Embryonic facial prominence (tissue), 1 donor: Measurements from ENCODE around the gene MGAT5.

Experiments used
- DNase-seq: peaks from one replicate; pipeline ENCODE4 v3.0.0-alpha.2; 2016; ENCODE audit errors: extremely low spot score

MGAT5 gene

GRCh38 chr2:134335601-134336000, 81.7 kb downstream of the MGAT5 start:
- DNase-seq: no peak

- no peak for DNase-seq
These were observed 82.5 kb downstream of the MGAT5 start for GRCh38 chr2:134336352-134336751.

- DNase-seq: no peak
These were observed 83.0 kb downstream of the MGAT5 start for GRCh38 chr2:134336921-134337320.

- no peak for DNase-seq
These were observed 83.8 kb downstream of the MGAT5 start for GRCh38 chr2:134337631-134338030.

GRCh38 chr2:134338208-134338607, 84.3 kb downstream of the MGAT5 start:
- no peak for DNase-seq

- no peak for DNase-seq
These were observed 87.6 kb downstream of the MGAT5 start for GRCh38 chr2:134341476-134341875.

- DNase-seq: no peak
These were observed 91.3 kb downstream of the MGAT5 start for GRCh38 chr2:134344954-134345697.

GRCh38 chr2:134346141-134346540, 92.3 kb downstream of the MGAT5 start:
- no peak for DNase-seq

GRCh38 chr2:134347756-134348155, 93.9 kb downstream of the MGAT5 start:
- DNase-seq: no peak

- no peak for DNase-seq
These were observed 94.4 kb downstream of the MGAT5 start for GRCh38 chr2:134348239-134348638.

- DNase-seq: no peak
These were observed 94.9 kb downstream of the MGAT5 start for GRCh38 chr2:134348760-134349159.

GRCh38 chr2:134351016-134351415, 97.1 kb downstream of the MGAT5 start:
- no peak for DNase-seq

GRCh38 chr2:134351899-134352298, 98.0 kb downstream of the MGAT5 start:
- no peak for DNase-seq

GRCh38 chr2:134352844-134353243, 99.0 kb downstream of the MGAT5 start:
- no peak for DNase-seq

- DNase-seq: no peak
These were observed 100.7 kb downstream of the MGAT5 start for GRCh38 chr2:134354611-134355010.

GRCh38 chr2:134357814-134358213, 103.9 kb downstream of the MGAT5 start:
- DNase-seq: no peak

- no peak for DNase-seq
These were observed 105.7 kb downstream of the MGAT5 start for GRCh38 chr2:134359367-134360081.

- DNase-seq: no peak
These were observed 107.0 kb downstream of the MGAT5 start for GRCh38 chr2:134360745-134361487.

GRCh38 chr2:134361648-134362047, 107.8 kb downstream of the MGAT5 start:
- DNase-seq: no peak

- DNase-seq: no peak
These were observed 108.3 kb downstream of the MGAT5 start for GRCh38 chr2:134362152-134362668.

- no peak for DNase-seq
These were observed 108.9 kb downstream of the MGAT5 start for GRCh38 chr2:134362740-134363139.

- no peak for DNase-seq
These were observed 111.5 kb downstream of the MGAT5 start for GRCh38 chr2:134365356-134365755.
